K562 (cell line): ENCODE data around the gene ASB15. TPM values are rescaled to one million over a fixed set of nuclear protein-coding genes. Genes with fewer than 3 reads are reported as not detected.

Experiments used
- AFF4 ChIP-seq: sonication (generic); formaldehyde crosslinking; IDR thresholded peaks from 2 replicates; pipeline ENCODE4 v1.8.0; 2023; ENCODE audit warnings: mild to moderate bottlenecking, missing genetic modification reagents
- ATF4 ChIP-seq: fragments of 450-650 bp; formaldehyde crosslinking; IDR thresholded peaks from 2 replicates; pipeline ENCODE4 v1.4.0; 2022; ENCODE audit warnings: mild to moderate bottlenecking, moderate library complexity
- BDP1 ChIP-seq: IDR thresholded peaks from 3 replicates; pipeline ENCODE4 v1.6.1; 2011; ENCODE audit not compliant: insufficient read length, insufficient read depth
- CBX3 ChIP-seq, 2 experiments: IDR thresholded peaks; 1 replicate in 1 of 2; 2 replicates in 1 of 2; pipeline ENCODE4 v1.6.1; 2012; ENCODE audit warnings: inconsistent platforms in 2 of 2, low read length in 2 of 2, borderline replicate concordance in 1 of 2, control low read depth in 1 of 2
- GTF2A2 ChIP-seq: IDR thresholded peaks from 2 replicates; pipeline ENCODE4 v1.6.1; 2016; ENCODE audit warnings: mild to moderate bottlenecking, missing genetic modification characterization, missing compliant biosample characterization
- HNRNPL ChIP-seq: fragments of 200-400 bp; formaldehyde crosslinking; IDR thresholded peaks from 2 replicates; pipeline ENCODE4 v1.6.1; 2017; ENCODE audit warnings: low read depth, mild to moderate bottlenecking, low read length
- MTA3 ChIP-seq: fragments of 450-650 bp; formaldehyde crosslinking; IDR thresholded peaks from 2 replicates; pipeline ENCODE4 v1.6.1; 2017; ENCODE audit warnings: mild to moderate bottlenecking, borderline replicate concordance
- PBX2 ChIP-seq, 2 experiments: IDR thresholded peaks in 1 of 2; conservative IDR thresholded peaks in 1 of 2; 2 replicates each; pipeline ENCODE4 v1.6.1; 2016; ENCODE audit warnings: low read depth in 2 of 2, mild to moderate bottlenecking in 1 of 2, missing compliant biosample characterization in 1 of 2, missing genetic modification characterization in 1 of 2, moderate library complexity in 1 of 2
- RBBP5 ChIP-seq: fragments of 200-600 bp; sonication (generic); IDR thresholded peaks from 2 replicates; pipeline ENCODE4 v1.6.1; 2012; ENCODE audit warnings: borderline replicate concordance, mild to moderate bottlenecking, low read length, control low read depth, inconsistent platforms; ENCODE audit not compliant: insufficient read depth, poor library complexity, severe bottlenecking
- TRIM25 ChIP-seq: fragments of 450-650 bp; IDR thresholded peaks from 2 replicates; pipeline ENCODE4 v1.7.0; 2016; ENCODE audit warnings: borderline replicate concordance
- XRCC5 ChIP-seq: fragments of 200-400 bp; formaldehyde crosslinking; IDR thresholded peaks from 2 replicates; pipeline ENCODE4 v1.6.1; 2017; ENCODE audit warnings: low read depth, mild to moderate bottlenecking, low read length
- ZBTB43 ChIP-seq: sonication (generic); formaldehyde crosslinking; IDR thresholded peaks from 2 replicates; pipeline ENCODE4 v1.8.0; 2023; ENCODE audit warnings: mild to moderate bottlenecking, missing genetic modification reagents
- ZC3H11A ChIP-seq: IDR thresholded peaks from 2 replicates; pipeline ENCODE4 v1.6.1; 2012; ENCODE audit warnings: low read depth, low read length, improper control_type of control experiment
- ZKSCAN8 ChIP-seq: fragments of 200-800 bp; sonication (Bioruptor generic); IDR thresholded peaks from 2 replicates; pipeline ENCODE4 v1.6.1; 2016; ENCODE audit warnings: missing genetic modification characterization, missing compliant biosample characterization
- ZNF197 ChIP-seq: fragments of 200-800 bp; sonication (Bioruptor generic); IDR thresholded peaks from 2 replicates; pipeline ENCODE4 v1.6.1; 2016; ENCODE audit warnings: low read depth, missing genetic modification characterization, missing compliant biosample characterization
- ZNF431 ChIP-seq: sonication (generic); formaldehyde crosslinking; IDR thresholded peaks from 2 replicates; pipeline ENCODE4 v1.8.0; 2022; ENCODE audit warnings: mild to moderate bottlenecking, missing genetic modification reagents
- polyA plus RNA-seq, 8 experiments: library from polyadenylated mRNA; depleted of rRNA in 4 of 8; stranded (reverse) in 5 of 8; unstranded in 3 of 8; fragments of >200 nt; fragmentation: Nextera tagmentation in 2 of 8; fragmentation: Illumina TruSeq in 1 of 8; extraction: Ambion mirVana in 2 of 8; extraction: Trizol in 1 of 8; gene quantifications; 2 replicates each; pipeline versions ENCODE4 v1.2.1 to v1.2.3, GENCODE V29; 2011 to 2014; ENCODE audit warnings: inconsistent platforms in 1 of 8, missing spikeins in 1 of 8
- total RNA-seq, 7 experiments: library from RNA; depleted of rRNA in 6 of 7; stranded (reverse); fragments of >200 nt in 6 of 7; fragmentation: Illumina TruSeq in 2 of 7; extraction: Trizol in 2 of 7; gene quantifications; 2 replicates each; pipeline versions ENCODE4 v1.2.1 to v1.2.3, GENCODE V29; 2011 to 2021; ENCODE audit warnings: low replicate concordance in 1 of 7

ASB15 gene
- total and polyA plus RNA-seq, 9 of the 15 experiments (the other 6 are each of a cell fraction or from before 2014, with no cell fraction given), result 0.03 to 0.14 (median 0.04) TPM; not detected in 3

- no peak for TF ChIP-seq ATF4
- no peak for TF ChIP-seq HNRNPL
- TF ChIP-seq TRIM25, result no peak
- TF ChIP-seq XRCC5, result peak; percentile 89
- TF ChIP-seq ZNF197, result no peak
- TF ChIP-seq CBX3 (IDR thresholded peaks at IDR 0.05; ENCODE audit: borderline replicate concordance in 1 of 2, low read length in 2 of 2), result peak in 1 of 2 experiments; percentile 93; a peak in 2 of 3 replicates
- no peak for TF ChIP-seq RBBP5
- no peak for TF ChIP-seq MTA3
- no peak for TF ChIP-seq ZNF431 (CRISPR knock-in tag)
- no peak for TF ChIP-seq PBX2 (CRISPR knock-in tag; IDR thresholded peaks at IDR 0.05; ENCODE audit: low read depth)
- no peak for TF ChIP-seq PBX2 (tag; conservative IDR thresholded peaks at IDR 0.05; ENCODE audit: low read depth)
- TF ChIP-seq GTF2A2, result no peak
- no peak for TF ChIP-seq ZC3H11A
- TF ChIP-seq BDP1, result no peak
- TF ChIP-seq AFF4, result no peak
- TF ChIP-seq ZBTB43 (CRISPR knock-in tag), result no peak
- no peak for TF ChIP-seq ZKSCAN8 (CRISPR knock-in tag)
These were observed 23.0 kb downstream of the ASB15 start (continued) for GRCh38 chr7:123624527-123625183.
